Measurements from ENCODE around the gene CBR1. TPM values are rescaled to one million over a fixed set of nuclear protein-coding genes. Genes with fewer than 3 reads are reported as not detected.

CBR1 gene
- total and polyA plus RNA-seq, 2 donors (not counting 1 experiment from before 2014, with no cell fraction given), result 12.4 to 14.4 TPM

DNA sequence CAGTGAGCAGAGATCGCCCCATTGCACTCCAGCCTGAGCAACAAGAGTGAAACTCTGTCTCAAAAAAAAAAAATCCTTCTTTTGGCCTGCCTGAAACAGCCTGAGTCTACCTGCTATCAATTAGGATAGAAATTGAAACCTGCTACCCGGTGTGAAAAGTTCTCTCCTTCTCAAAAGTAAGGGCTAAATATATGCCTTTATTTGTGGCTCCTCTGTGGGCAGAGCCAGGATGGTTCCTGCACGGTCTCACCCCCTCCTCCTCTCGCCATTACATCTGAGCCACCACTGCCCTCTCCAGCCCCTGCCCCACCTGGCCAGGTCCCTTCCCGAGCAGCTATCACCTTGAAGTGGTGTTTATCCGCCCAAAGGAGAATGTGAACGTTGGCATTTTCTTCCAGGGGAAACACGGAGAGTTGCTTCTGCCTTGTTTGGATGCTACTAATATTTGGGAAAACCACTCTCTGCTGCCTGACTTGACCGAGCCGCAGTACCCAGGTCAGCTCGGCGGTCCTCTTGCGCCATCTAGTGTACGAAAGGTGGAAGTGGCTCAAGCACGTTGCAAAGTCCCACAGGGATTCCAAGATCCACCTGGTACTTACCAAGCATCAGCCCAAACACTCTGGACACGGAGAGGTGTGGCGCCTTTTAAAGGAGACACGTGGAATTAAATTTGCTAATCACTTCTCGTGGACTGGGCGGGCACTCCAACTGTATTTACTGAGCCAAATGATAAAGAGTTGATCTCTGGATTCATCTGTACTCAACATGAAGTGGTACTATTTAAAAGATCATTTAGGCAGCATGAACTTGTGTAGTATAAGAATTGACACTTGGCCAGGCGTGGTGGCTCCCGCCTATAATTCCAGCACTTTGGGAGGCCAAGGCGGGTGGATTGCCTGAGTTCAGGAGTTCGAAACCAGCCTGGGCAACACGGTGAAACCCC lies 41.4 kb upstream of the CBR1 start:
- Histone ChIP-seq H3K27me3 (replicated peaks in 1 of 4; ENCODE audit: control extremely low read depth in 1 of 4, control insufficient read depth in 3 of 4, insufficient read depth in 4 of 4, low read length in 3 of 4) (no peaks in the 10 kb centered on the region), H2AFZ (ENCODE audit: insufficient read depth, low read depth, low read length, poor library complexity, severe bottlenecking) (peak overlapping the region; percentile 35), H3K4me3 (ENCODE audit: control extremely low read depth in 1 of 5, extremely low read depth in 1 of 5, insufficient read depth in 1 of 5, low read depth in 2 of 5, low read length in 4 of 5) (no peak overlapping the region), H3K36me3 (replicated peaks in 1 of 2; ENCODE audit: control extremely low read depth in 1 of 2, control insufficient read depth in 1 of 2, extremely low read depth in 1 of 2, insufficient read depth in 2 of 2, low read length in 1 of 2) (no peaks in the 10 kb centered on the region), H3K4me1 (ENCODE audit: control insufficient read depth in 2 of 2, insufficient read depth in 2 of 2, low read length in 2 of 2) (peaks cover 0 to 6% of the 10 kb centered on the region in 2 donors), H3K9ac (ENCODE audit: low read length) (no peak overlapping the region), H3K9me3 (ENCODE audit: control extremely low read depth in 1 of 3, control insufficient read depth in 2 of 3, insufficient read depth in 1 of 3, low read length in 2 of 3) (no peaks in the 10 kb centered on the region), H4K20me1 (ENCODE audit: control insufficient read depth, insufficient read depth, low read length, poor library complexity, severe bottlenecking) (no peaks in the 10 kb centered on the region), H3K27ac (ENCODE audit: low read length in 2 of 2) (no peak overlapping the region), H3K79me2 (ENCODE audit: control insufficient read depth, insufficient read depth, low read length) (no peaks in the 10 kb centered on the region), H3K4me2 (replicated peaks; ENCODE audit: low read depth, low read length, poor library complexity, severe bottlenecking) (peak overlapping the region; percentile 42)
- 32% methylated on average over 20 of the region's 25 CpGs for WGBS (ENCODE audit: insufficient coverage)
- peaks cover 5% of the 10 kb centered on the region for H3K4me1 Mint-ChIP-seq
- ATAC-seq (ENCODE audit: low read depth) (peak; percentile 87), DNase-seq (peak; percentile 80)
- ChIA-PET CTCF (interaction anchor here (0.5 to 5.0 kb wide), 23 partner anchors 8 to 1661 kb away, joined by 3 to 58 read pairs (median 3); no protein-coding TSS in a partner anchor), POLR2A (no interaction called here)
- H3K27me3 Mint-ChIP-seq, result no peaks in the 10 kb centered on the region
- no peak overlapping the region for H3K27ac Mint-ChIP-seq
- intact Hi-C loops (cut with micrococcal nuclease), result loop anchor here (1.0 to 10.0 kb wide), 6 partner anchors 94 to 1335 kb away; no protein-coding TSS in a partner anchor
- TF ChIP-seq CTCF (IDR thresholded peaks at IDR 0.05), result peak; percentile 97
- no peak for TF ChIP-seq EZH2 (IDR thresholded peaks at IDR 0.05; ENCODE audit: borderline replicate concordance, insufficient read depth, low read depth, low read length, poor library complexity, severe bottlenecking)
- no peaks in the 10 kb centered on the region for H3K9me3 Mint-ChIP-seq (ENCODE audit: insufficient read depth)
- no peak overlapping the region for H3K4me3 Mint-ChIP-seq

- Histone ChIP-seq H3K27ac (ENCODE audit: low read length in 2 of 2) (no peak overlapping the region), H3K9ac (ENCODE audit: low read length) (no peak overlapping the region), H3K4me2 (replicated peaks; ENCODE audit: low read depth, low read length, poor library complexity, severe bottlenecking) (no peak overlapping the region), H3K9me3 (ENCODE audit: control extremely low read depth in 1 of 3, control insufficient read depth in 2 of 3, insufficient read depth in 1 of 3, low read length in 2 of 3) (no peaks in the 10 kb centered on the region), H3K4me3 (ENCODE audit: control extremely low read depth in 1 of 5, extremely low read depth in 1 of 5, insufficient read depth in 1 of 5, low read depth in 2 of 5, low read length in 4 of 5) (no peak overlapping the region), H3K79me2 (ENCODE audit: control insufficient read depth, insufficient read depth, low read length) (no peaks in the 10 kb centered on the region), H3K4me1 (ENCODE audit: control insufficient read depth in 2 of 2, insufficient read depth in 2 of 2, low read length in 2 of 2) (peaks cover 0 to 6% of the 10 kb centered on the region in 2 donors), H3K27me3 (replicated peaks in 1 of 4; ENCODE audit: control extremely low read depth in 1 of 4, control insufficient read depth in 3 of 4, insufficient read depth in 4 of 4, low read length in 3 of 4) (no peaks in the 10 kb centered on the region), H3K36me3 (replicated peaks in 1 of 2; ENCODE audit: control extremely low read depth in 1 of 2, control insufficient read depth in 1 of 2, extremely low read depth in 1 of 2, insufficient read depth in 2 of 2, low read length in 1 of 2) (no peaks in the 10 kb centered on the region), H4K20me1 (ENCODE audit: control insufficient read depth, insufficient read depth, low read length, poor library complexity, severe bottlenecking) (no peaks in the 10 kb centered on the region), H2AFZ (ENCODE audit: insufficient read depth, low read depth, low read length, poor library complexity, severe bottlenecking) (no peak overlapping the region)
- ATAC-seq (ENCODE audit: low read depth) (no peak), DNase-seq (no peak)
- H3K27me3 Mint-ChIP-seq, result no peaks in the 10 kb centered on the region
- WGBS (ENCODE audit: insufficient coverage), result 97% methylated on average over 7 of the region's 8 CpGs
- ChIA-PET POLR2A (no interaction called here), CTCF (interaction anchor here (0.7 to 5.0 kb wide), 13 partner anchors 9 to 1337 kb away, joined by 3 to 58 read pairs (median 6); no protein-coding TSS in a partner anchor)
- H3K27ac Mint-ChIP-seq, result no peak overlapping the region
- intact Hi-C loops (cut with micrococcal nuclease), result loop anchor here (2.0 to 10.0 kb wide), 4 partner anchors 95 to 1227 kb away; no protein-coding TSS in a partner anchor
- H3K9me3 Mint-ChIP-seq (ENCODE audit: insufficient read depth), result no peaks in the 10 kb centered on the region
- H3K4me3 Mint-ChIP-seq, result no peak overlapping the region
- TF ChIP-seq EZH2 (IDR thresholded peaks at IDR 0.05; ENCODE audit: borderline replicate concordance, insufficient read depth, low read depth, low read length, poor library complexity, severe bottlenecking) (no peak), CTCF (IDR thresholded peaks at IDR 0.05) (no peak)
- H3K4me1 Mint-ChIP-seq, result peaks cover 5% of the 10 kb centered on the region
These were observed 40.5 kb upstream of the CBR1 start for GRCh38 chr21:36029309-36029708.

Measured in B cell (primary cell).